ENCODE results near the gene KRIT1. TPM values are rescaled to one million over a fixed set of nuclear protein-coding genes. Genes with fewer than 3 reads are reported as not detected.
A peak's percentile ranks its signal among the peaks of the same experiment; 100 is the strongest.

The KRIT1 gene
- total and polyA plus RNA-seq, 2 donors from 2014 or later = 15.2 to 48.7 TPM

GRCh38 chr7:92246360-92247101 is 817 bp upstream of the KRIT1 start:
- Histone ChIP-seq H3K9me3 (ENCODE audit: control insufficient read depth in 2 of 3, insufficient read depth in 1 of 3, low read length in 3 of 3) (no peaks in the 10 kb centered on the region), H3K4me1 (ENCODE audit: control insufficient read depth in 2 of 3, insufficient read depth in 2 of 3, low read depth in 1 of 3, low read length in 3 of 3) (peaks cover 0 to 10% (median 8%) of the 10 kb centered on the region in 3 donors), H3K4me3 (ENCODE audit: low read length in 3 of 3) (peak overlapping the region; percentile 86 to 99 (median 98)), H3K27me3 (ENCODE audit: control insufficient read depth, insufficient read depth, low read length) (no peaks in the 10 kb centered on the region), H3K9ac (ENCODE audit: low read length in 3 of 3) (peak overlapping the region; percentile 72 to 90 (median 87)), H3K27ac (ENCODE audit: low read depth in 2 of 2, low read length in 2 of 2) (peak overlapping the region; percentile 14 to 93), H3K36me3 (ENCODE audit: control insufficient read depth in 2 of 3, insufficient read depth in 3 of 3, low read length in 3 of 3) (no peaks in the 10 kb centered on the region)
- TF ChIP-seq CTCF (IDR thresholded peaks at IDR 0.05; ENCODE audit: borderline replicate concordance, extremely low read depth, insufficient read depth) = no peak
- FAIRE-seq (no peak), DNase-seq (peak in 2 of 5 donors; percentile 66 to 74)
- intact Hi-C loops (cut with DNase I) = no loop called here

DNA sequence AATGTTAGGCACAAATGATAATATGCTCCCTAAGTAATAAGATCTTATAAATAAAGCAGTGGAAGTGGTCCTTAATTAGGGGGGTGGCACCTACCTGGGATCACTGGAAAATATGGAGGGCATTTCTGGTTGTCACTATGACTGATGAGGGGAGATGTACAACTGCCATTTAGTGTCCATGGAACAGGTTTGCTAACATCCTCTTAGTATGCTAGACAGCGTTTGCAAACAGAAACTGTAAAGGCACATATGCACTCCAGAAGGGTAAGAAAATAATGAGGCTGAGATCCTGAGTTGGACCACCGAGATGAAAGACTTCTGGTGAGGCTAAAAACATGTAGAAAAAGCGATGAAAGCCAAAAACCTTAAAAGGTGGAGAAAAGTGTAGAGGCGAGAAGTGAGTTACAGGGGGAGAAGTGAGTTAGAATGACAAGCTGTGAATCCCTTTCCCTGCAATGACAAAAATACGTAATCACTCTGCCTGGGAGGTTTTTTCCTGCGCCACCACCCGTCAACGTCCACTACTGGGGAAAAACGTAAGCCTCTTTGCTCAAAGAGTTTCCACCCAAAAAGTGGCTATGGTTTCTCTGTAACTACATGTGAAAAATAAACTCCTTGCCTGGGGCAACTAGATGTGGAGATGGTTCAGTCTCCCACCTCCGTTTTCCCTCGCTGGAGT is 767 bp downstream of the KRIT1 start:
- H3K4me3 ChIP-seq (ENCODE audit: low read length in 3 of 3) = peak overlapping the region; percentile 86 to 99 (median 96)
- peak overlapping the region; percentile 93 to 96 for H3K27ac ChIP-seq (ENCODE audit: low read depth in 2 of 2, low read length in 2 of 2)
- DNase-seq (peak in 1 of 5 donors; percentile 53), FAIRE-seq (no peak)
- no peaks in the 10 kb centered on the region for H3K27me3 ChIP-seq (ENCODE audit: control insufficient read depth, insufficient read depth, low read length)
- peaks cover 0 to 10% (median 8%) of the 10 kb centered on the region in 3 donors for H3K4me1 ChIP-seq (ENCODE audit: control insufficient read depth in 2 of 3, insufficient read depth in 2 of 3, low read depth in 1 of 3, low read length in 3 of 3)
- peaks cover 0 to 6% (median 0%) of the 10 kb centered on the region in 3 donors for H3K36me3 ChIP-seq (ENCODE audit: control insufficient read depth in 2 of 3, insufficient read depth in 3 of 3, low read length in 3 of 3)
- no peaks in the 10 kb centered on the region for H3K9me3 ChIP-seq (ENCODE audit: control insufficient read depth in 2 of 3, insufficient read depth in 1 of 3, low read length in 3 of 3)
- no peak for TF ChIP-seq CTCF (IDR thresholded peaks at IDR 0.05; ENCODE audit: borderline replicate concordance, extremely low read depth, insufficient read depth)
- intact Hi-C loops (cut with DNase I) = no loop called here
- H3K9ac ChIP-seq (ENCODE audit: low read length in 3 of 3) = peak overlapping the region; percentile 86 to 97 (median 93)

DNA sequence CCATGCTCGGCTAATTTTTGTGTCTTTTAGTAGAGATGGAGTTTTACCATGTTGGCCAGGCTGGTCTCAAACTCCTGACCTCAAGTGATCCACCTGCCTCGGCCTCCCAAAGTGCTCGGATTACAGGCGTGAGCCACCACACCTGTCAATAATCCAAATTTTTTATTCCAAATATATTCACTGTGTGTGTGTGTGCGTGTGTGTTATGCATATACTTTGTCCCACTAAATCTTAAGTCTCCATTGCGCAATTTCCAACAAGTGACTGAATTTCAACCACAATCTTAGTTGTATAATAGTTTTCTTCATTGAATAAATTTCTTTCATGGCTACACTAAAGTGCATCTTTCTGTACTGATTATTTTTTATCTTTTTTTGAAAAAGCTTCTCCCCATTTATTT is 2.7 kb downstream of the KRIT1 start:
- no peak for DNase-seq
- TF ChIP-seq CTCF (IDR thresholded peaks at IDR 0.05; ENCODE audit: borderline replicate concordance, extremely low read depth, insufficient read depth) = no peak
- H3K4me3 ChIP-seq (ENCODE audit: low read length in 3 of 3) = no peak overlapping the region

More for the DNA sequence above, 2.7 kb downstream of the KRIT1 start:
- Histone ChIP-seq H3K36me3 (ENCODE audit: control insufficient read depth in 2 of 3, insufficient read depth in 3 of 3, low read length in 3 of 3) (peaks cover 2 to 14% (median 12%) of the 10 kb centered on the region in 3 donors), H3K9ac (ENCODE audit: low read length in 3 of 3) (no peak overlapping the region), H3K9me3 (ENCODE audit: control insufficient read depth in 2 of 3, insufficient read depth in 1 of 3, low read length in 3 of 3) (no peaks in the 10 kb centered on the region), H3K27ac (ENCODE audit: low read depth in 2 of 2, low read length in 2 of 2) (no peak overlapping the region), H3K27me3 (ENCODE audit: control insufficient read depth, insufficient read depth, low read length) (no peaks in the 10 kb centered on the region), H3K4me1 (ENCODE audit: control insufficient read depth in 2 of 3, insufficient read depth in 2 of 3, low read depth in 1 of 3, low read length in 3 of 3) (peaks cover 0 to 10% (median 8%) of the 10 kb centered on the region in 3 donors)
- intact Hi-C loops (cut with DNase I) = no loop called here
- FAIRE-seq = no peak

All from kidney (tissue), 14 donors.